HCT116 (cell line): ENCODE results near the gene THADA. TPM values are rescaled to one million over a fixed set of nuclear protein-coding genes. Genes with fewer than 3 reads are reported as not detected.

ENCODE experiments used
- ATAC-seq: fragments of 200-7000 bp; cut with Tn5 transposase; 2 replicates; pipeline ENCODE4 v1.9.1; 2020; ENCODE audit warnings: mild to moderate bottlenecking, moderate library complexity
- BruUV-seq: library from RNA; stranded (reverse); fragments of 400-500 nt; replicated peaks from 2 replicates; lab custom pipeline; 2021; lab: Mats Ljungman, UMichigan
- CTCF ChIA-PET: fragments of 300-600 bp; sonication (Branson Sonifier 250); formaldehyde crosslinking; loops from one replicate; lab custom pipeline; 2021; ENCODE audit warnings: antibody characterized with exemption; lab: Charles Lee
- POLR2A ChIA-PET: fragments of 300-600, 350-600 bp; sonication (Branson Sonifier 250); formaldehyde crosslinking; loops from one replicate; lab custom pipeline; 2021; ENCODE audit warnings: antibody characterized with exemption; lab: Charles Lee
- RAD21 ChIA-PET, 2 experiments: fragments of 300-600 bp; sonication (Branson Sonifier 250); formaldehyde crosslinking; loops; one replicate each; lab custom pipeline; 2023; ENCODE audit warnings: low total read pairs in 2 of 2; ENCODE audit not compliant: uncharacterized antibody in 2 of 2, unreplicated experiment in 2 of 2, low non-redundant PET in 1 of 2; lab: Charles Lee
- DNase-seq: peaks from one replicate; pipeline ENCODE4 v3.0.0-alpha.2; 2010; ENCODE audit warnings: low read depth, low spot score
- H2AFZ ChIP-seq: fragments of 200-600 bp; shearing (Covaris generic), sonication (generic); 2 replicates; pipeline ENCODE4 v1.6.1; 2017; ENCODE audit warnings: low read depth, mixed run types, mixed read lengths, antibody characterized with exemption, low read length; ENCODE audit not compliant: poor library complexity, severe bottlenecking
- H3K27ac ChIP-seq: 2 replicates; pipeline ENCODE4 v1.5.1; 2012; ENCODE audit warnings: low read depth, low read length
- H3K27me3 ChIP-seq: fragments of 200-600 bp; sonication (generic); 2 replicates; pipeline ENCODE4 v1.6.1; 2016; ENCODE audit warnings: mixed run types, low read length, mixed read lengths; ENCODE audit not compliant: insufficient read depth
- H3K36me3 ChIP-seq, 2 experiments: fragments of 200-500 bp in 1 of 2; fragments of 200-600 bp in 1 of 2; sonication (Bioruptor generic) in 1 of 2; sonication (generic) in 1 of 2; 2 replicates each; pipeline versions ENCODE4 v1.5.1 to v1.6.1; 2014 to 2016; ENCODE audit warnings: low read length in 2 of 2, inconsistent platforms in 1 of 2, mixed read lengths in 1 of 2, mixed run types in 1 of 2; ENCODE audit not compliant: insufficient read depth in 2 of 2, control insufficient read depth in 1 of 2
- H3K4me1 ChIP-seq, 2 experiments: fragments of 200-600 bp in 1 of 2; sonication (generic) in 1 of 2; 2 replicates each; pipeline versions ENCODE4 v1.5.1 to v1.6.1; 2012 to 2017; ENCODE audit warnings: low read length in 2 of 2, inconsistent platforms in 1 of 2, mild to moderate bottlenecking in 1 of 2, mixed read lengths in 1 of 2, mixed run types in 1 of 2, moderate library complexity in 1 of 2; ENCODE audit not compliant: insufficient read depth in 2 of 2, control insufficient read depth in 1 of 2
- H3K4me2 ChIP-seq: fragments of 200-600 bp; sonication (generic); 2 replicates; pipeline ENCODE4 v1.6.1; 2017; ENCODE audit warnings: mixed run types, low read length, mixed read lengths
- H3K4me3 ChIP-seq, 2 experiments: fragments of 200-600 bp in 1 of 2; sonication (generic) in 1 of 2; replicated peaks in 1 of 2; 2 replicates each; pipeline ENCODE4 v1.5.1; 2011 to 2016; ENCODE audit warnings: low read length in 2 of 2, control low read depth in 1 of 2, low read depth in 1 of 2, mild to moderate bottlenecking in 1 of 2, mixed read lengths in 1 of 2, mixed run types in 1 of 2
- H3K79me2 ChIP-seq: fragments of 200-600 bp; sonication (generic); 2 replicates; pipeline ENCODE4 v1.6.1; 2017; ENCODE audit warnings: mild to moderate bottlenecking, mixed run types, low read length, moderate library complexity, mixed read lengths; ENCODE audit not compliant: insufficient read depth
- H3K9ac ChIP-seq: fragments of 200-600 bp; sonication (generic); 2 replicates; pipeline ENCODE4 v1.6.1; 2016; ENCODE audit warnings: low read length, mixed read lengths
- H3K9me2 ChIP-seq: fragments of 200-600 bp; sonication (generic), shearing (Covaris generic); 2 replicates; pipeline ENCODE4 v1.6.1; 2017; ENCODE audit warnings: mixed run types, mild to moderate bottlenecking, moderate library complexity; ENCODE audit not compliant: insufficient read depth
- H3K9me3 ChIP-seq, 2 experiments: fragments of 200-500 bp in 1 of 2; fragments of 200-600 bp in 1 of 2; sonication (Bioruptor generic) in 1 of 2; sonication (generic) in 1 of 2; 2 replicates each; pipeline ENCODE4 v1.6.1; 2014 to 2017; ENCODE audit warnings: low read length in 2 of 2, mixed read lengths in 2 of 2, inconsistent platforms in 1 of 2, low read depth in 1 of 2, mild to moderate bottlenecking in 1 of 2, mixed run types in 1 of 2, moderate library complexity in 1 of 2; ENCODE audit not compliant: control insufficient read depth in 1 of 2, insufficient read depth in 1 of 2
- H4K20me1 ChIP-seq: fragments of 200-600 bp; sonication (generic), shearing (Covaris generic); 2 replicates; pipeline ENCODE4 v1.6.1; 2017; ENCODE audit warnings: mixed run types, mild to moderate bottlenecking, moderate library complexity; ENCODE audit not compliant: insufficient read depth
- EGR1 ChIP-seq: IDR thresholded peaks from 2 replicates; pipeline ENCODE4 v1.6.1; 2012; ENCODE audit warnings: low read depth
- EZH2 ChIP-seq: fragments of 200-600 bp; sonication (generic); IDR thresholded peaks from 2 replicates; pipeline ENCODE4 v1.6.1; 2017; ENCODE audit warnings: antibody characterized with exemption, mixed run types
- POLR2A ChIP-seq: IDR thresholded peaks from 2 replicates; pipeline ENCODE4 v1.7.0; 2011; ENCODE audit warnings: borderline replicate concordance; ENCODE audit not compliant: insufficient read depth, insufficient read length; ENCODE audit errors: extremely low read depth
- POLR2AphosphoS5 ChIP-seq: IDR thresholded peaks from 2 replicates; pipeline ENCODE4 v1.6.1; 2011; ENCODE audit warnings: mild to moderate bottlenecking, low read depth, low read length, moderate library complexity
- SP1 ChIP-seq: IDR thresholded peaks from 2 replicates; pipeline ENCODE4 v1.6.1; 2012; ENCODE audit warnings: low read depth
- SRF ChIP-seq: IDR thresholded peaks from 2 replicates; pipeline ENCODE4 v1.6.1; 2012; ENCODE audit warnings: low read depth
- TCF7L2 ChIP-seq: IDR thresholded peaks from 2 replicates; pipeline ENCODE4 v1.7.0; 2011; ENCODE audit warnings: borderline replicate concordance, inconsistent platforms; ENCODE audit not compliant: insufficient read depth, insufficient read length; ENCODE audit errors: extremely low read depth
- intact Hi-C: fragments of 100-400 bp; cut with micrococcal nuclease; formaldehyde crosslinking; loops from 2 replicates; pipeline ENCODE4 v1.10.0; 2022
- total RNA-seq: library from RNA; stranded (reverse); gene quantifications from one replicate; pipeline ENCODE4 v1.2.1, GENCODE V29; 2021; ENCODE audit not compliant: unreplicated experiment

The THADA gene
- total RNA-seq, 1 experiment from 2014 or later, result 30.7 TPM

GRCh38 chr2:43293744-43294695, 301.8 kb downstream of the THADA start (continued):
- TF ChIP-seq POLR2AphosphoS5 (peak; percentile 71), SP1 (peak; percentile 96), SRF (peak; percentile 83), EZH2 (no peak), POLR2A (no peak), TCF7L2 (peak; percentile 88)

DNA sequence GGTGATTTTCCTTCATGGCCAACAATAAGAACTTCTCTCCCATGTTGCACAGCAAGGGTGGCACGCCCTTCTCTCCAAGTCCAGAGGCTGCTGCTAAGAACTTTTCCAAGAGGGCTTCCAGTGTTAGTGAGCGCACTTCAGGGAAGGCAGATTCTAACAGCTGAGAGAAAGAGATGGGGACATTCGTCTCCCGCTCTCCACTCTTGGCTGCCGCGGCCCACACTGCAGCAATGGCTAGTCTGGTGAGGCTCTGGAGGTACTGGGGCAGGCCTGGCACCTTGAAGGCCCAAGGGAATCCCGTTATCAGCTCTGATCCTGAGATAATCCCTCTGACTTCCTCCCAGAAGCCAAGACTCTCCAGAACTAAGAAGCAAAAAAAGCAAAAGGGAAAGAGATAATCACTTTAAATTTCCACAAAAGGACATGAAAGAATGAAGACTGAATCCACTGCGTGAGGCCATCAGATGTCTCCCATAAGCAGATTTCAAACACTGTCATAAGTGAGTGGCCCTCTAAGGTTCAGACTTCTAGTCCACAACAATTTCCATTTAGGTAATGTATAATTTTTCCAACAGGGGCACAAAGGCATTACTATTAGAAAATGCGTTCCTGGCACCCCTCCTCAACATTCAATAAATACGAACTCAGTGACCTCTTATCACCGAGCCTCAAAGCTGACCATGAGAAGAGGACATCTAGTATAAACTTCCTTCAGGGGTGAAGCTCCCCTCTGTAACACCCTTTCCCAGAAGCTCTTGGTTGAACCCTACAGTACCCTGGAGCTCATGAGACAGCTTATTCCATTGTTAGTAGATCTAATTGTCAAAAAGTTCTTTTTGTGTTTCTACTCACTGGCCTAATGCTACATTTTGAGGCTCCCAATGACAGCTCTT, 302.7 kb downstream of the THADA start:
- intact Hi-C loops, result loop anchor here (10.0 kb wide), 1 partner anchor 162 kb away; no protein-coding TSS in a partner anchor
- TSS peak; percentile 72 for BruUV-seq
- H3K4me2 ChIP-seq, result peak overlapping the region; percentile 54

More for the DNA sequence above, 302.7 kb downstream of the THADA start:
- ChIA-PET POLR2A (no interaction called here), CTCF (no interaction called here), RAD21 (no interaction called here)
- Histone ChIP-seq H3K9me2 (no peaks in the 10 kb centered on the region), H4K20me1 (no peaks in the 10 kb centered on the region), H3K9me3 (no peaks in the 10 kb centered on the region), H3K79me2 (no peaks in the 10 kb centered on the region), H2AFZ (no peak overlapping the region), H3K36me3 (no peaks in the 10 kb centered on the region), H3K4me3 (no peak overlapping the region), H3K4me1 (peaks cover 41 to 52% of the 10 kb centered on the region in 2 experiments), H3K9ac (0 out of 2 replicates have a peak overlapping the region, but pooled peaks have one; percentile 0), H3K27me3 (no peaks in the 10 kb centered on the region), H3K27ac (peak overlapping the region; percentile 68)
- TF ChIP-seq SP1 (no peak), EGR1 (0 out of 2 replicates have a peak, but pooled peaks have one; percentile 5)
- peak; percentile 17; the same call in 1 of the 2 replicates for ATAC-seq
- DNase-seq, result no peak
